ENCODE data around the gene CD19.

DNA sequence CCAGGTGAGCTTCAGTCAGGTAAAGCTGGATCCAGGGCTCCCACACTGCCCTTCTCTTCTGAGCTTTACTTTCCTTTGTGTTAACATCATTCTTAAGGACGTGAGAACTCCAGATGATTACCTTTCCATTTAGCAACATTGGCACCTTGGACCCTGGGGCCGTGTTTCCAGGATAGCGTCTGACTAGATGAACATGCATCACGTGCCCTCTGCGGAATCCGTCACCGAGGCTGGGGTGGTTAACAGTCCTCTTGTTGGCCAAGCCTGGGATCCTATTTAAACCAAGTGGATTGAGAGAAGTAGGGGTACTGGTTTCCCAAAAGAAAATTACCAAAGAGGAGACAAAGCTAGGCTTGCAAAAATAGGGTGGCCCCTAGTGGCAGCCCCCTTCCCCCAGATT, 49.2 kb downstream of the CD19 start:
- TF ChIP-seq, protein P1, sequence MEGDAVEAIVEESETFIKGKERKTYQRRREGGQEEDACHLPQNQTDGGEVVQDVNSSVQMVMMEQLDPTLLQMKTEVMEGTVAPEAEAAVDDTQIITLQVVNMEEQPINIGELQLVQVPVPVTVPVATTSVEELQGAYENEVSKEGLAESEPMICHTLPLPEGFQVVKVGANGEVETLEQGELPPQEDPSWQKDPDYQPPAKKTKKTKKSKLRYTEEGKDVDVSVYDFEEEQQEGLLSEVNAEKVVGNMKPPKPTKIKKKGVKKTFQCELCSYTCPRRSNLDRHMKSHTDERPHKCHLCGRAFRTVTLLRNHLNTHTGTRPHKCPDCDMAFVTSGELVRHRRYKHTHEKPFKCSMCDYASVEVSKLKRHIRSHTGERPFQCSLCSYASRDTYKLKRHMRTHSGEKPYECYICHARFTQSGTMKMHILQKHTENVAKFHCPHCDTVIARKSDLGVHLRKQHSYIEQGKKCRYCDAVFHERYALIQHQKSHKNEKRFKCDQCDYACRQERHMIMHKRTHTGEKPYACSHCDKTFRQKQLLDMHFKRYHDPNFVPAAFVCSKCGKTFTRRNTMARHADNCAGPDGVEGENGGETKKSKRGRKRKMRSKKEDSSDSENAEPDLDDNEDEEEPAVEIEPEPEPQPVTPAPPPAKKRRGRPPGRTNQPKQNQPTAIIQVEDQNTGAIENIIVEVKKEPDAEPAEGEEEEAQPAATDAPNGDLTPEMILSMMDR (IDR thresholded peaks at IDR 0.05; ENCODE audit: low read depth, low read length), result peak; percentile 9
- TF ChIP-seq MYC (IDR thresholded peaks at IDR 0.05; ENCODE audit: low read depth, low read length), result no peak

All from NB4 (cell line).